HG03469 (cell line): Measurements from ENCODE around the gene RANGRF.

Experiments used
- ATAC-seq: cut with Tn5 transposase; IDR thresholded peaks from one replicate; pipeline ENCODE4 v1.9.1; 2021; ENCODE audit warnings: mild to moderate bottlenecking, moderate library complexity, moderate number of reproducible peaks; ENCODE audit not compliant: unreplicated experiment

The RANGRF gene

DNA sequence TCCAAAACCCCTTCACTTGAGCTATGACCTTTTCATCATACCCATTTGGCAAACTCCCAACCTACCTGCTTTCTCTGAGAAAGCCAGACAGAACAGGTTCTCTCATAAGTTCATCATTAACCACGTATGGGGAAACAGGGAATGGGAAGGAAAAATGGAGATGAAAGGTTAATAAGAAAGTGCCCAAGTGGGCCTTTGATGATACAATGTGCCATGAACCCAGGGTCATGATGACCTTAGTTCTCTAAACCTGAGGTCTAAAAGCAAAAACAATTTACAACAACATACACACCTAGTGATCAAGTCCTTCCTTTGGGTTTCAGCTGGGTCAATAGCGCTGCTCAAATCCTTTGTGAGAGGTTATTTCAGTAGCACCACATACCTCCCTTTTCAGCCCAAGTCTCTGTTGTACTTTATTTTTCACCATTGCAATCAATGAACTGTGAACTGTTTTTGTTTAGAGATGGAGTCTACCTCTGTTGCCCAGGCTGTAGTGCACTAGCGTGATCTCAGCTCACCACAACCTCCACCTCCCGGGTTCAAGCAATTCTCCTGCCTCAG lies 14.5 kb upstream of the RANGRF start:
- ATAC-seq, result no peak

DNA sequence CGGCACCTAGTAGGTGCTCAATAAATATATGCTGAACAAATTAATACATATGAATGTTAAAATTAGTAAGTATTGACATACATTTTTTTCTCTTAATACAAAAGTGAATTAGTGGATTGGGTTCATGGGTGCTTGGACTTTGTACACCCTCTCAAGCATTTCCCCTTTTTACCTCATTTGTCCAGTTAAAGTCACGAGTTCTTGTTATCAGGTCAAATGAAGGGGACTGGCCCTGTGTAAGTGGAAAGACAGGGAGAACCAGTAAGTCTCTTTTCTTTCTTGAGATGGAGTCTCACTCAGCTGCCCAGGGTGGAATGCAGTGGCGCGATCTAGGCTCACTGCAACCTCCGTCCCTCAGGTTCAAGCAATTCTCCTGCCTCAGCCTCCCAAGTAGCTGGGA lies 13.7 kb upstream of the RANGRF start:
- no peak for ATAC-seq

DNA sequence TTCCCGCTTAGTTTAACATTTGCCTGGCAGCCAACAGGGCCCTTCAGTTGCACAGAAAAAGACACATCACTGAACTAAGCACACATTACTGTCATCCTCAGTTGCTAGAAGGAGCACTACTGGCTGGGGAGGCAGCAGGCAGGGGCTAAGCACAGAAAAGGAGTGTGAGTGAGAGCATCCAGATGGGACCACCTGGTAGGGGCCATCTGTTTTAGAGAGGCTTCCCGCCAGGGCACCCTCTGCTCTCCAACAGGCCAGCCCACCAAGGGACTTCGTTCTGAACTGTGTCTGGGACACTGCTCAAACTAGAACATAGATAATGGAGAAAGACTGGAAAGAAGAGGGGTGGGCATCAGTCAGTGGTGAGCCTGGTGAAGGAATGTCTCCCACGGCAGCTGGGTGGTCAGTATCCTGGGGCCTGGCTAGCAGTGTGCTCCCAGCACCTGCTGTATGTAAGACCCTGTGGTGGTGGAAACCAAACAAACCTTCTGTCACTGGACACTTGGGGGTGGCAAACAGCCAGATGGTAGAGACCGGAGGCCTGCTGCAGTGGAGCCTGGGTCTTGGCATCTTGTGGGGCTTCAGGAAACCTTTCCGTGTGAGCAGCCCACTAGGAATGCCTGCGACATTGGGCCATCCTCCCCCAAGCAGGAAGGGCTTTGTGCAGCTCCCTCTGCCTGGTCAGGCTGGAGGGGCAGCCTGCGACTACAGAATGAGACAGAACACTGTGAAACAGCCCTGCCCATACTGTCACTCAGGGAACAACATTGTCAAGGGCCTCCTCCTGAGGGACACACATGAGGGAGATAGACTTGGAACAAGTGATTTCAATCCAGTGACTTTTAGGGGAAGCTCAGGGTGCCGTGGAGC lies 12.8 kb upstream of the RANGRF start:
- ATAC-seq, result no peak

DNA sequence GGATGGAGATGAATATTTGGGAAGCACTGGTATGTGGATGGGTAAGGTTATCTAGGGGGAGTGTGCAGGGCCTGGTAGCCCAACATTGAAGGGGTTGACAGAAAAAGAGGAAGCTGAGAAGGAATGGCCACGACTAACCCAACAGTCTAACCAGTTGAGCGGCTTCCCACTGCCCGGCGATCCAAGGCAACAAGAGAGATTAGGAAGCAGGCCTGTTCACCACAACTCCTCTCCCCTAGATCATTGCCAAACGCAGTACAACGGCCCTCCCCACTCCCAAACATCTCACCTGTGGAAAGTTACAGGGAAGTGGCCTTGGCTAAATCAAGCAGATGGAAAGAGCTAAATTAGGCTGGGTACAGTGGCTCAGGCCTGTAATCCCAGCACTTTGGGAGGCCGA lies 11.2 kb upstream of the RANGRF start:
- no peak for ATAC-seq

DNA sequence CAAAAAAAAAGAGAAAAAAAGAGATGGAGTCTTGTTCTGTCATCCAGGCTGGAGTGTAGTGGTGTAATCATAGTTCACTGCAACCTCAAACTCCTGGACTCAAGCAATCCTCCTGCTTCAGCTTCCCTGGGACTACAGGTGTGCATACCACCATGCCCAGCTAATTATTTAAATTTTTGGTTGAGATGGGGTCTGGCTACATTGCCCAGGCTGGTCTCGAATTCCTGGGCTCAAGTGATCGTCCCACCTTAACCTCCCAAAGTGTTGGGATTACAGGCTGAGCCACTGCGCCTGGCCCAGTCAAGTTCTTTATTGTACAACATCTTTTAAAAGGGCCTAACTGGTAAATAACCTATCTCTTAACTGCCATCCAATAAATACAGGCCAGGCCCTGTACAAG lies 6.1 kb upstream of the RANGRF start:
- ATAC-seq, result no peak

DNA sequence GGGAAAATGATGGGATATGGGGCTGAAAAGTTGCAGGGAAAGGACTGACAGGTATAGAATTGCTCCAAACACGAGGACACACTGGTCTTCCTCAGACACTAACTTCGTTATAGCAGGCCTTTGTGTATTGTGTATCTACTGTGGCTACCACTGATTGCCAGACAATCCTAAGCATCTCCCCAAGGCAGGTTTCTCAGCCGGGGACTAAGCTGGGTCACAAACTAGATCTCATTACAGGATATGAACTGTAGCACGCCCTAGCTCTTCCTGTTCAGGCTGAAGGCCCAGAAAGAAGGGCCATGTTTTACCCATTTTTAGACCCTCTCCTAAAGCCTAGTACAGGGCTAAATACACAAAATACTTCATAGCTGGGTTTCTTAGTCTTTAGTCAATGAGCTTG lies 5.1 kb upstream of the RANGRF start:
- no peak for ATAC-seq

DNA sequence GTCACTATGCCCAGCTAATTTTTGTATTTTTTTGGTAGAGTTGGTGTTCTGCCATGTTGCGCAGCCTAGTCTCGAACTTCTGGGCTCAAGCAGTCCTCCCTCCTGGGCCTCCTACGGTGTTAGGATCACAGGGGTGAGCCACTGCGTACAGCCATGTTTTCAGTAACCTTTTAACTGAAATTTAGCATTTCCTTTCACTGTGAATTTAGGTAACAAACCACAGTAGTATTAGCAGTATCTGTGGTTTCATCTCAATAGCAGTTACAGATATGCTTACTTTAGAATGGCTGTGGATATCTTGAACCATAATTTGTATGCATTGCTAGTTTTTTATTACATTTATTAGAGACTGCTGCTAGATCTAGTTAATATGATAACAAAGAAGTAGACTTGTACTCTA lies 4.3 kb upstream of the RANGRF start:
- ATAC-seq, result no peak

DNA sequence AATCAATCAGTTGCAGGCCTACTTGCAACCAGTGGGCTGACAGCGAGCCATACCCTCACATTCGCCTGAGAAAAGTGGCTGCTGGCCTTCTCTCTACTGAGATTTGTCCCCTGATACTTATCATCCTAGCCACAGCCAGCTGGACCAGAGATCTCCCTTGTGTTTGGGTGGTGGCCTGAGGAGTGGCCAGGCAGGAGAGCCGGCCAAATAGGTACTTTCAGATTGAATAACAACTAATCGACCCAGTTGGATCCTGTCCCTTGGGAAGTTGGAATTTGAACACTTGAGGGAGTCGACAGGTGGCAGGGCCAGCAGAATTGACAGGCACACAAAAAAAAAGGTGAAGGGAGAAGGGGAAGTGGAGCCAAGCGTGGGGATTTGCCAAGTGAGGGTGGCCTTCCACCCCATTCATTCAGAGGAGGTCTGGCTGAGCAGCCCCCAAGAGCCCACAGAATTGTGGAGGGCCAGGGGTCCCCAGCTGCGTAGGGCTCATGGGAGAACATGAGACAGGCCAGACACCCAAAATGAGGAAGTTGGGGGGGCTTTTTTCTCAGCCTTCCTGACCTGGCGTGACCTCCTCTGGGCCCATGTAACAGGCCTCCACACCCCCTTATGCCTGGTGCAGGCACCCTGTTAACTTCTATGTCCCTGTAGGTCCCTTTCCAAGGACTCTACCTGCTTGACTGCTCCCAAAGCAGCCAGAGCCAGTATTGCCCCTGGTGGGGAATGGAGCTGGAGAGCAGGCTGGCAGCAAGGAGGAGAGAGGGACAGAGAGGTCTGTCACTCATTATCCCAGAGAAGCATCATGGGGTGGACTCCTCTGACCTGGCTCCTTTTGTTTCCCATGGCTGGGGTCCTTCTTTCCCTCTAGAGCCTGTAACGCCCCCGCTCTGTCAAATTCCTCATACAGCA lies 2.9 kb upstream of the RANGRF start:
- ATAC-seq, result no peak

DNA sequence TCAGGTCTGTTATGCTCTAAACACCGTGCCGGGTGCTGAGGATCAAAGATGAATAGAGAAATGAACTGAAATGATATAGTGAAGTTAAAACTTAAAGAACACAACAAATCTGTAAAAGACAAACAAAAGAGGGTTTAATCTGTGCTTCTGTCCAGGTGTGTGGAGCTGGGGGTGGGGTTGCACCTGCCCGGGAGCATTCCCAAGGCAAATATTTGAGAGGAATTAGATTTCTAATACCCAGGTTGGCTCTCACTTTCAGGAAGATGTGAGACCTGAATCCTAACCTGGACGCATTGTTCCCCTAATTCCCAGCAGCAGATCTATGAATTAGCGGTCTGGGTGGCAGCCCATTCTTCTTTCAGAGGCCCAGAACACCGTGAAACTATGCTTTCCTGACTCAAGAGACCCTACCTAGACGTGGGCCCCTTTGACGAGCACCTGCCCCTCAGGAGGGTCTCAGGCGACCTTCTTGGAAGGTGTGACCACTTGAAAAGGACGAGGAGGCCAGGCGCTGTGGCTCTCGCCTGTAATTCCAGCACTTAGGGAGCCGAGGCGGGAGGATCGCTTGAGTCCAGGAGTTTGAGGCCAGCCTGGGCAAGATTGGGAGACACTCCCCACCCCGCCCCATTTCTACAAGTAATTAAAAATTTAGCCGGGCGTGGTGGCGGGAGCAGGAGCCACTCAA lies 677 bp upstream of the RANGRF start:
- no peak for ATAC-seq

DNA sequence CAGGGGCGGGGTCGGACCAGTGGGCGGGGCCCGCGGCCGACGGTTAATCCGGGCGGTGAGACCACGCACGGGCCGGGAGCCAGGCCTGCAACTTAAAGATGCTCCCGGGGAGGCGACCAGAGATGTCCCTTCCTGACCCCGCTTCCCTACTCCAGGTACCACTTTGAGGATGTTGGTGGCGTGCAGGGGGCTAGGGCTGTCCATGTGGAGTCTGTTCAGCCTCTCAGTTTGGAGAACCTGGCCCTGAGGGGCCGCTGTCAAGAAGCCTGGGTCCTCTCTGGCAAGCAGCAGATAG lies 580 bp downstream of the RANGRF start:
- ATAC-seq, result no peak

DNA sequence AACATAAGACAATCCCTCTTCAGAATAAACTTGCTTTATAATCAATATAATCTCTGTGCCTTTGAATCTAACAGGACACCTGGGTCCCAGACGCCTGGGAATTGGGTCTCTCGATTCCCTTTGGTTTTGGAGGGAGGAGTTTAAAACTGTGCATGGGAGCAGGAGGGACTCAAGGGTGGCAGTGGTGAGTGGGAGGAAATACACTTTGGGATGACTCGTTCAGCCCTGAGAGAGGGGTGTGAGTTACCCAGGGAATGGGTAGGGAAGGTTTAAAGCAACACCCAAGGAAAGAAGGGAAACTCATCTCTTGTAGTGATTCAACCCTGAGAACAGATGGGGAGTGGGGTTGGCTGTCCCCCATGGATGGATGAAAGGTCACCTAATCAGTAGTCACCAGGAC lies 1.6 kb downstream of the RANGRF start:
- no peak for ATAC-seq

DNA sequence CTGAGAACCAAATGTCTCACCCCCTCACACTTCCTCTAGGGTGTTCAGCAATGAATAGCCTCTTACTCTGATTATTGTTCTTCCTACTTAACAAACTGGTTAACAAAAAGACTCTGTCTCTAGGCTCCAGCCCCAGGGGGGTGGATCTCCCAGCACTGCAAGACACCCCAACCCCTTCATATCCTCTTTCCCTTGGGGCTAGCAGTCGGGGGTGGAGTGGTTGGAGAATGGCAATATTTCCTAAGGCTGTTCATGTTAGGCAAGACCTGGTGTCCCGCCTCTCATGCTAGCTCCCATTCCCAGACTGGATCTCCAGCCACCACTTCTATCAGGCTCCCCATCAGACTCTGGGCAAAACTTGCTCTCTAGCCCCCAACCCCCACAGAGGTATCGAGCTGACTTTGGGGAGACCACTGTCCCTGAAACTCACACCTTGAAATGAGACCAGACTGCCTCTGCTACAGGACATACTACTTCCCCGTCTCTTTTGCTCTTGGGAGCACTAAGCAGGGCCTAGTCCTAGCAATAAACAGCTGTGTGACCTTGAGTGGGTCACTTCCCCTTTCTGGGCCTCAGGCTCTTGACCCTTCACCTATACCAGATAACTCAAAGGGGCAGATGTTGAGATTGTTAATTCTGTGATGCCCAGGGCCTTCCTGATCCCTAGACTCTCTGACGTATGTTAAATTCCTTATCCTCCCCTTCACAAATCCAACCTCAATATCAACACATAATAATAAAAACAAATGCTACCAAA lies 4.3 kb downstream of the RANGRF start:
- ATAC-seq, result no peak

DNA sequence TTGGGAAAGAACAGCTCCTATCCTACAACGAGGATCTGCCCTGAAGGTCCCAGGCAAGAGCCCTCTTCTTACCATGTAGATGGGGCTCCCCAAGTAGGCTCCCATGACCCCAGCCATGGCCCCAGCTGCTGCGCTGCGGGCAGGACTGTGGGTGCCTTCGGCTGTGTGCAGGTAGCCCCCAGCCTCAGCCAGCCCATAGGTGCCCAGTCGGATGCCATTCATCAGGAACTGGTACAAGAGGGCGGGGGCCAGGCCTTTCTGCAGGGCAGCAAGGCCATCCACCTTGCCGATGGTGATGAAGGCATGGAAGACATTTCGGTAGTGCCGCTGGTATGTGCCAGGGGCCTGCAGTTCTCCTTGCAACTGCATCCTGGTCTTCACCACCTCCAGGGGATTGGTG lies 5.9 kb downstream of the RANGRF start:
- ATAC-seq, result no peak

DNA sequence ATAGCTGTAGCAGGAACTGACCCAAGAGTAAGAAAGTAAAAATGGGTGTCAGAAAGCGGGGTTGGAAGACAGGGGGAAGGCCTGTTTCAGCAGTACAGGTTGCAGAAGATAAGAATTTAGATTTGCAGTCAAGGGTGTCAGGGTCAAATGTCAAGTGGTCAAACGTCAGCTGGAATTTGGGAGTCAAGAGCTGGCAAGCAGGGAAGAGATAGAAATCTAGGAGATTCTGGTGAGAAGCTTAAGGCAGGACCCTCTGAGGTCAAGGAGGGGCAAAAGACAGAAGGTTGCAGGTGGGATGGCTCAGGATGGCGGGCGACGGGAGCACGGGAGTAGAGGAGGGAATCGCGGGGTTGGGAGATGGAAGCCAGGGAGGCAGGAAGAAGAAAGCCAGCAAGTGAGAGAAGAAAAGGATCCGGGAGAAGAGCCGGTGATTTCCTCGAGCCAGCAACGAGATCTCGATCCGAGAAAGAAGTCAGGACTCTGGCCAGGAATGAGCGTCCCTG lies 6.4 kb downstream of the RANGRF start:
- no peak for ATAC-seq

DNA sequence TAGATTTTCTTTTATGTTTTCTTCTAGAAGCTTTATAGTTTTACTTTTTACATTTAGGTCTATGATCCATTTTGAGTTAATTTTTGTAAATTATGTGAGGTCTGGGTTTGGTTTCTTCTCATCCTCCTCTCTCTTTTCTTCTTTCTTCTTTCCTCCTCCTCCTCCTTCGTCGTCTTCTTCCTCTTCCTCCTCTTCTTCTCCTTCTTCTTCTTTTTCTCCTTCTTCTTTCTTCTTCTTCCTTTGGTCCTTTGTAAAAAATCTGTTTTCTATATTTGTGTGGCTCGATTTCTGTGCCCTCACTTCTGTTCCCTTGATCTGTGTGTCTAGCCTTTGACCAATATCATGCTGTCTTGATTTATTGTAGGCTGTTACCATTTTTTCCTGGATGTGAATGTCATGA lies 11.8 kb downstream of the RANGRF start:
- no peak for ATAC-seq

DNA sequence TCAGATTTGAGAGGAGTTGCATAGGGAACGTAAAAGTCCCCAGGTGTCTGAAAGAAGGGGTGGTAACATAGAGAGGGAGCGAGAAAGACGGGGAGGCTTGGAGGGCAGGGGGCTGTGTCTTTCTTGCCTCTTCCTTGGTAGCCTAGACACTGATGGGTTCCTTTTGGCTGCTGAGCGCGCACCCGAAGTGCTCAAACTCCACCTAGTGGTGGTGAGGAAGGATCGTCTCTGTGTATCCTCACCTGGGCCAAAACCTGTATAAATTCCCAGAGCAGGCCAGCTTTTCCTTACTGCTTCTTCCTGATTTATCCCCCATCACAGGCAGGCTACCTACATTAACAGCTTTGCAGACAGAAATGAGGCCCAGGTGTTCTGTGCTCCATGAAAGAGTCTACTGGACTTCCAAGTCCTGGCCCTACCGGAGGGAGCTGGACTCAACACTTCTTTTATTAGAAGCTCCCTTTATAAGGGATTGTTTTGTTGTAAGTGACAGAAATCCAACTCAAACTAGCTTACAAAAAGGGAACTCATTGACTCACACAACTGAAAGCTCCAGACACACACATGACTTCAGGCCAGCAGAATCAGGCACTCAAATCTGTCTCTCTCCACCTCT lies 12.3 kb downstream of the RANGRF start:
- no peak for ATAC-seq

DNA sequence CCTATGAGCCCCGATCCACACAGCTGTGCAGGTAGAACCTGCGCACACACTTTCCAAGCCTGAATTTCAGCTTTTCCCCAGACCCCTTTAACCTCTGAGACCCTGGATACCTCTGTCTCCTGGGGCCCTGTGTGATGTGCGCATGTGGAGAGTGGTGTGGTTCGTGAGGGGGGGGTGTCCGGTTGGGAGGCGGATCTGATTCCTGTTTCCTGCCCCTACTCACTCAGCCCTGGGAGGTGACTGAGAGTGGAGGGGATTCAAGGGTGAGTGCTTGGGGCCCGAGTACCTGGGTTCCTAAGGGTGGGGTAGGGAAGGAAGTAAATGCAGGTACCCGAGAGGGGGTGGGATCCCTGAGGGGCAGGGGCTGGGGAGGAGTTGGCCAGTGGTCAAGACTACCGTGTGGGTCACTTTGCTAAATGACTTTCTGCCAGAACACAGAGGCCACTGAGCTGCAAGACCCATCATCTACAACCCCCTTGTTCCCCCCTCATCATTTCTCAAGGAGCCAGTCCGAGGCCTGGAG lies 22.2 kb downstream of the RANGRF start:
- ATAC-seq, result no peak

DNA sequence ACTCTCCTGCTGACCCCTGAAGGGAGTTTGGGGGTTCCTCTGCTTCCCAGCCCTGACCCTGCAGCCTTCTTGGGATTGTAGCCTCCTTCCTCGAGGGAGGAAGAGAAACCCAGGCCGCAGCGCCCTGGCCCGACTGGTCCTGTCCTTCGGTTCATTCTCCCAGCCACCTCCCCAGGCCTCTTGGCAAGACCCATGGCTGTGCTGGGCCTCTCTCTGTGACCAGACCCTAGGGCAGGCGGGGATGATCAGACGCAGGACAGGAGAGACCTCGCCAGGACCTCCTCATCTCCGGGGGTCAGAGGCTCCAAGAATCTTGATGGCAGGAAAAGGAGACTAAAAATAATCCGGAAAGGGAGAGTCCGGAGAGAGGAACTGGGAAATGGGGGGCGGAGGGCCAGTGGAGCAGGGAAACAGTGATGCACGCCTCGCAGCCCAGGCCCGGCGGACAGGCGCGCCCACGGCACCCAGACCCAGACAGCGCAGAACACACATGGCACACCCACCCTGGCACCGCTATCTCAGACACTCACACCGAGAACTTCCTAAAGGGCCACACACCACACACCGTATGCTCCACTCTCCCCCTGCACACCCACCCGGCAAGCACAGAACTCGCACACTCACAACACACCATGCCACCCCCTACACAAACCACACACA lies 22.8 kb downstream of the RANGRF start:
- ATAC-seq, result no peak

DNA sequence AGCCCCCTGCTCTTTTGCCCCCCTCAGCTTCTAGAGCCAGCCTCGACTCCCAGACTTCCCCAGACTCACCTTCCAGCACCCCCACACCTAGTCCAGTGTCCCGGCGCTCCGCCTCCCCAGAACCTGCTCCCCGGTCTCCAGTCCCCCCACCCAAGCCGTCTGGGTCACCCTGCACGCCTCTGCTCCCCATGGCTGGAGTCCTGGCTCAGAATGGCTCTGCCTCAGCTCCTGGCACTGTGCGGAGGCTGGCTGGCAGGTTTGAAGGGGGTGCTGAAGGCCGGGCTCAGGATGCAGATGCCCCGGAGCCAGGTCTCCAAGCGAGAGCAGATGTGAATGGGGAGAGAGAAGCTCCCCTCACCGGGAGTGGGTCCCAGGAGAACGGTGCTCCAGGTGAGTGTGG lies 23.8 kb downstream of the RANGRF start:
- no peak for ATAC-seq
